Femur (tissue), 1 donor: ENCODE results near the gene PAN3.

Source experiments
- DNase-seq: peaks from one replicate; pipeline ENCODE4 v3.0.0-alpha.2; 2017

PAN3 gene

GRCh38 chr13:28316129-28316528, 177.8 kb downstream of the PAN3 start:
- no peak for DNase-seq

GRCh38 chr13:28316836-28317235, 178.5 kb downstream of the PAN3 start:
- no peak for DNase-seq

GRCh38 chr13:28318496-28318895, 180.2 kb downstream of the PAN3 start:
- peak; percentile 70 for DNase-seq

DNA sequence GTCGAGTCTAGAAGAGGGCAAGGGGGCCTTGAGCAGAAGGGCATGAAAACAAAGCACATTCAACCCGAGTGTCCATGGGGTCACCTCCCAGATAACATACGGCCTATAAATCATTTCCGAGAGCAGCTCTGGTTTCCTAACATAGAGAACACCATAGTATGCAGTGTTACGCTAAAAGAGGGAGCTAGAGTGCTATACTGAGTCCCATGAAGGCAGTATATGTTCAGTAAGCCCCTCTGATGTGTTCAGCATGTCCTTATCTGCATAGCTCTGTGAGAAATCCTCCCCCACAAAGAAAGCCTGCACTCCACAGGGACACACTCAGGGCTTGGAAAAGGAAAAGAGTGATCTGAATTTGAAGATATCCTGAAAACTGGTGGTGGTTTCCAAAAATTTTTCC, 181.2 kb downstream of the PAN3 start:
- no peak for DNase-seq

- DNase-seq: no peak
Observed at GRCh38 chr13:28320209-28320608, 181.9 kb downstream of the PAN3 start.

GRCh38 chr13:28320884-28321574, 182.7 kb downstream of the PAN3 start:
- no peak for DNase-seq

DNA sequence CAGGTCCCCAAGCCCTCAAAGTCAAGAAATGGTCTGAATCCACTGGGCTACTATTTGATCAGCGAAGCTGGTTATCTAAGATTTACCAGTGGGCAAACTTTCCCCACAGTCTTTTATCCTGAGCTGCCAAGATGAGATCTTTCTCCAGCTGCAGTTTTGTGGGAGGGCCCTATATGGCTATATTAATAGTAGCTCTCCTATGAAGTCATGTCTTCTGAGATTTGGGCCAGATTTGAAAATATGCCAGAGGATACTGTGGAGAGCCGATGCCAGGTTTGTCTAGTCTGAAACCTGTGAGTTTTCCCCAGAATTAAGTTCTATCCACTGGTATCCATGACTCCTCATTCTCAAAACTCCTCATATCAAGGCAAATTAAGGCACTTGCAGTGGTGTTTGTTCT, 183.4 kb downstream of the PAN3 start:
- no peak for DNase-seq

DNA sequence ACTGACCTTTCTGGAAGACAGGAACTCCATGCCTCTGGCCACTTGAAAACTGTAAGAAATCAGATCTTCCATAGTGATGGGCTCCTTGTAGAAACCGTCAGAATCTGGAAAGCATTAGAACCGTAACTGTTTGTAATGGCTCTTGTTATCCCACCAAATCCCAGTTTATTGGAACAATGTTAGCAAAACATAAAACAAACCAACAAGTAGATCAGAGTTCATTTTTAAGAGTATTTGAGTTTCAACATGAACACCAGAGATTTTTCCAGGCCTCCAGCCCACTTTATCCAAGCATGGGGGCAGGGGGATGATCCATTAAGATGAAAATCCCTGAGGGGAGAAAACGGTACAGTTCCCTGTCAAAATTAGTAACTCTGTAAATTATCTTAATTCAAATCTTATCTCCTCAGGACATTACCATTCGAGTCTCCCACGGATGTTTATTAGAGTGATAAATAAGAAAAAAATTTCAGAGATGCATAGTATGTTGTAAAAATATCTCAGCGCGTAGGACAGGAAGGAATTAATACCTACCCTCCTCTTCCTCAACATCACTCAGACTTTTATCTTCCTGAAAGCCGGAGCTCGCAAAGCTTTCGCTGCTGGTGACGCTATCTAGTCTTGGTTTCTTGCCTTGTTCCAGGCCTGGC, 184.0 kb downstream of the PAN3 start:
- no peak for DNase-seq

DNA sequence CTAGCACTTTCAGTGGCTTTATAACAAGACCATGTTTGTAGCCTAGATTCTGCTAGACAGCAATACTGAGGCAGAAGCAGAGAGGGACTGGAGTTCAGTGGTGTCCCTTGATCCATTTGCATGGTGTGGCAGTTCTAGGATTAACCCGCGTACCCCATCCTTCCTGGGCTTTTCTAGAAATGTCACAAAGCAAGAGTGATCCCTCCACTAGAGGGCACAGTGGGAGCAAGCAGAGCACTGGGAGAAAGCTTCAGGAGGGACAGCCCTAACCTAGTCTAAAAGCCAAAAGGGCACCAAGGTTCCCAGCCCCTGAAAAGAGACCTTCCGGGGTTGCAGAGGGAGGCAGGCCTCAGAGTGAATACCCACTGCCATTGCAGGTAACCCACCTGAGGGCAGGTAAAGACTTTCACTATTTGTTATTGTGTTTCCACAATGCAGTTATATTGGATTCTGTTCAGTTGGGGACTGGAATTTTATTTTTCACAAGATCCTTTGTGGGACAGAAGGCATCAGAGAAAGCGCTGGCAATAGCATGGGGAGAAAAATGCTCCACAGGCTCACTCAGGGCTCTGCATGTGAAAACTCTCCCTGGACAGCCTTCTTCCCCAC, 185.9 kb downstream of the PAN3 start:
- peak; percentile 44 for DNase-seq

DNA sequence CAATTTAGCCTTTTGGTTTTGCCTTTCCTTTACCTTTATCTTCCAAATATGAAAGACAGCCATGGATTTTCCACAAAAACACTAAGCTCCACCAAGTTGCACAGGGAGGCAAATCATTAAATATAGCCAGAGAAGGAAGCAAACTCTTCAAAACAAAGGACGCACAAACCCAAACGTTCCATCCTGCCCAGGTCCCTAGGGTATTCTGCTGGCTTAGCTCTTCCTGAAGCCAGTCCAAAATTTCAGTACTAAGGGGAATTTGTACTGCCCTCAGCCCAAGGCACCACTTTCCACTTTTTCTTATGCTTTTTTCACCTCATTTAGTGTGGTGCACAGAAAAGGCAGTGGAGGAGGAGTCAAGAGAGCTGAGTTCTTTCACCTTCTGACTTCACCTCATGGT, 186.7 kb downstream of the PAN3 start:
- no peak for DNase-seq

DNA sequence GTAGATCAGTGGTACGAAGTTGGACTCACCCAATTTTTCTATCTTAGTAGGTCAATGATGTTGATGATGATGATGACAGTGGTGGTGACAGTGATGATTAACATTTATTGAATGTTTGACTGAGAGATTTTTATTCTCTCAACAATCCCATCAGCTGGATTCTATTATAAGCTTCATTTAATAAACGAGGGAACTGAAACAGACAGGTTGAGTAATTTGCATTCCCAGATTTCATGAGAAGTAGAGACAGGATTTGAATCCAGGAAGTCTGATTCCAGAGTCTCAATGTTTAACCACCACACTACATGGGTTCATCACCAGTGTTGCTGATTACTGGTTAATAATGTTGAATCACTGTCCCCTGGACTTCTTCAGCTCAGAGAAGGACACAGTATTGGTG, 187.7 kb downstream of the PAN3 start:
- DNase-seq: no peak

- DNase-seq: no peak
Observed at GRCh38 chr13:28327373-28328270, 189.3 kb downstream of the PAN3 start.

- DNase-seq: no peak
Observed at GRCh38 chr13:28328271-28328607, 189.9 kb downstream of the PAN3 start.

DNA sequence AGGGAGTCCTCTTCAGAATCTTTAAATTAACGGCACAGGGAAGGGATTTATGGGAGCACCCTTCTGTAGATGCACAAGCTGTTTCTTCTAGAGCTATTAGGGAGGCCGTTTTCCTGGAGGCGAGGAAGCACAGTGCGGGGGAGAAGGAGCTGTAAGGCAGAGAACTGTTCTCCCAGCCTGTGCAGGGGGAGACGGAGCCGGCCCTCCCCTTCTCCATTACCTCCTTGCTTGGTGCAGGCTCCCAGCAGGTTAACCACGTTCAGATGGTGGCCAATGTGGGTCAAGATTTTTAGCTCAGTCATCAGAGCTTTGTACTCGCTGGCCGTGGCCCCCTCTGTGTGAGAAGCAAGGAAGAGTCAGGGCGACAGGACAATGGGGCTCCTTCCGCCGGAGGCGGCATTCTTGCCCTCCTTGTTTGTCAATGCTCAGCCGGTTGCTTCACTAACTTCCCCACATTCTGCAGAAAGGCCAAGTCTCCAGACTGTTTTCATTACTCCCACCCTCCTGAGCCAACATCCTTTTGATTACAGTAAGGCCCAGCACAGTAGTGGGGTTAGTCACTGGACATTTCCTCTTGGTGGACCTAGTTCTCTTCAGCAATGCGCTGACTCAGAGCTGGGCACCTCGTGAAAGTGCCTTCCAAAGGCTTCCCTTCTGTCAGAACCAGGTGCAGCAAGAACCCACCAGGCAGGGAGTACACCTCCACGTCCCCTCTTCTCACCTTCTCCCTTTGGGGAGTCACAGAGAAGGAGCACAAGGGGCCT, 191.2 kb downstream of the PAN3 start:
- peak; percentile 28 for DNase-seq

GRCh38 chr13:28333204-28333881, 195.0 kb downstream of the PAN3 start:
- DNase-seq: no peak

GRCh38 chr13:28336193-28336657, 197.9 kb downstream of the PAN3 start:
- DNase-seq: no peak

GRCh38 chr13:28337166-28338005, 199.0 kb downstream of the PAN3 start:
- DNase-seq: peak; percentile 52

- peak; percentile 58 for DNase-seq
Observed at GRCh38 chr13:28338006-28338574, 199.7 kb downstream of the PAN3 start.

- DNase-seq: no peak
Observed at GRCh38 chr13:28338742-28339141, 200.4 kb downstream of the PAN3 start.

- no peak for DNase-seq
Observed at GRCh38 chr13:28339419-28339818, 201.1 kb downstream of the PAN3 start.
